ENCODE data around the gene SLC5A3.

- TF ChIP-seq, protein P1, sequence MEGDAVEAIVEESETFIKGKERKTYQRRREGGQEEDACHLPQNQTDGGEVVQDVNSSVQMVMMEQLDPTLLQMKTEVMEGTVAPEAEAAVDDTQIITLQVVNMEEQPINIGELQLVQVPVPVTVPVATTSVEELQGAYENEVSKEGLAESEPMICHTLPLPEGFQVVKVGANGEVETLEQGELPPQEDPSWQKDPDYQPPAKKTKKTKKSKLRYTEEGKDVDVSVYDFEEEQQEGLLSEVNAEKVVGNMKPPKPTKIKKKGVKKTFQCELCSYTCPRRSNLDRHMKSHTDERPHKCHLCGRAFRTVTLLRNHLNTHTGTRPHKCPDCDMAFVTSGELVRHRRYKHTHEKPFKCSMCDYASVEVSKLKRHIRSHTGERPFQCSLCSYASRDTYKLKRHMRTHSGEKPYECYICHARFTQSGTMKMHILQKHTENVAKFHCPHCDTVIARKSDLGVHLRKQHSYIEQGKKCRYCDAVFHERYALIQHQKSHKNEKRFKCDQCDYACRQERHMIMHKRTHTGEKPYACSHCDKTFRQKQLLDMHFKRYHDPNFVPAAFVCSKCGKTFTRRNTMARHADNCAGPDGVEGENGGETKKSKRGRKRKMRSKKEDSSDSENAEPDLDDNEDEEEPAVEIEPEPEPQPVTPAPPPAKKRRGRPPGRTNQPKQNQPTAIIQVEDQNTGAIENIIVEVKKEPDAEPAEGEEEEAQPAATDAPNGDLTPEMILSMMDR (IDR thresholded peaks at IDR 0.05; ENCODE audit: borderline replicate concordance, extremely low read depth, low read length, poor library complexity, severe bottlenecking) = no peak
- TF ChIP-seq EZH2 (IDR thresholded peaks at IDR 0.05; ENCODE audit: borderline replicate concordance, low read depth, low read length, severe bottlenecking) = no peak
These were observed 1.7 kb downstream of the SLC5A3 start for GRCh38 chr21:34075091-34075425.

All from DND-41 (cell line).